Medulla oblongata (tissue), 1 donor: Measurements from ENCODE around the gene CXCL14.
"Not testable (repeated sequence)": the region's sequence is repeated elsewhere in the genome, so short reads cannot be mapped to it uniquely, and the experiment has no call there.

Experiments used
- DNase-seq: peaks from one replicate; pipeline ENCODE4 v3.0.0-alpha.2; 2015; ENCODE audit errors: extremely low spot score

Gene CXCL14

DNA sequence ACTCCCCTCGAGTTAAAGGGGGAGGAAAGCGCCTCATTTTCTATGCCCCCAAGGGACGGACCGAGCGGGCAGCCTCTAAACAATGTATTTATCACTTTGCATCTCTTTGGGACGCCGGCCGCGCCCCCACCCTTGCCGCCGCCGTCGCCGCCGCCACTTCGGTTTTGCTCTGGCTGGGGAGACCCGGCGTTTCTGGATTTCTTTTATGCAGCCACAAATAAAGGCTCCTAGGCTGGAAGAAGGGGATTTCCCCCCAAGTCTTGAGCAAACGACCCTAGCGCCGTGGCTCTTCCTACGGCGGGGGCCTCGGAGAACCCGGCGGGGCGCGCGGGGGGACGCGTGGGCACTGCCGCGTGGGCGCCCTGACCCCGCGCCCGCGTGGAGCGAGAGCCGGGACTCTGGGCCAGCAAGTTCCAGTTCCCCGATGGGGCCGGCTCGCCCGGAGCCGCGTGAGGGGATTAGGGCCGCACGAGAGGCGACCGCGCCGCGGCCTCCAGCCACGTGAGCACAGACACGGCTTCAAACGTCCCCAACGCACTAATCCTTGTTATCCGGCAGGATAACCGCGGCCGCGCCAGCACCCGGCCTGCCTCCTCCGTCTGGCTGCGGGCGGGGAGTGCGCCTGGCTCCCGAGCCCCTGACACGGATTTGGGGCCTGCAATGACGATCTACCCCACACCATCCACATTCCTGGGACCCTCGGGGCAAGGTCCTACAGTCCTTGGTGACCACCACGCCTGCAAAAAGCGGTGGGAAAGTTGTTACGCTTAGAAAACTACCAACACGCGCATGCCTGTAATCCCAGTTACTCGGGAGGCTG lies 35.1 kb downstream of the CXCL14 start:
- DNase-seq = no peak

DNA sequence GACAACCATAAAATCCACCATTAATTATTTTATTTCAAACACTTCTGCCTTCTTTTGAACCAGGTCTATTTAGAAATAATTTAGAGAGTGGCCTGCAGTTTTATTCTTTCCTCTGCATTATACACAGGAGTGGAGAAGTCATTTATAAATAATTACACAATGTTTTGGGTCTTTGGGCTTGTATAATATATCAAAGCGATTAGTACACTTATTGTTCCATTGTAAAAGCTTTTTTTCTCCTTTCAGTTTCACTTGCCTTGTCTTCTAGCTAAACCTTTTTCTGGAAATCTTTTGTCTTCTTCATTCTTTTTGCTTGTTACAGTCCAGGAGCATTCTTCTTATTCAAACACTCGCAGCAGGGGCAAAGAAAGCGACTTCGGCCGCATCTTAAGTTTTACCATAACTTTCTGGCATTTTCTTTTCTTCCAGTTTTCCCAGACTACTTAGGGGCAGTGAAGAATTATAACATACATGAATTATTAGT lies 35.7 kb downstream of the CXCL14 start:
- no peak for DNase-seq

DNA sequence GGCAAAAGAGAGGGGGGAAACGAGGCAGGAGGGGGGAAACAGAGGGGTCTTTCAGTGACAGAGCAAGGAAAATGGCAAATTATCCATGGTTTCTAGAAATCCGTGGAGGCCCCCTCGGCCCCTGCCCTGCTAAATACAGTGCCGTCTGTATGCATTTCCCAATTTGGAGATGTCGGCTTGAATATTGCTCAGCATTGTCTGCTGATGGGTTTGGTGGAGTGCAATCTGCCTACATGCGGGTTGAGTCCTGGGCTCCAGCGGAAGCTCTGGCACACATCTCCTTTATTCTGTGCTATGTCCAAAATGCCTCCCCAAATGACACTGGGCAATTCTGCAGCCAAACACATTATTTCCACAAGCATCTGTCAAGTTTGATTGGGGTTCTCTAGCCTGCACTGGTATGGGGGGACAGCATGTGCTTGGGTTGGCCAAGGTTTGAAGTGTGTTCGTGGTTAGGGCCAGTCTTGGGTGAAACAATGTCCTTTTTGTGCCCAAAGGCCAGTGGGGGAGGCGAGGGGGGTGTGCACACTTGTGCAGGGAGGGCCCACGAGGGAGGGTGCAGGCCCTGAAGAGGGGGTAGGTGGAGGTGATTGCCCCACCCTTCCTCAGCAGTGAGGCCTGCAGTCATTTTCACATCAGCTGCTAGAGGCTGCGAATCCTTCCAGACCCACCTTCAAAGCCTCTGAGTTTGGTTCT lies 36.8 kb downstream of the CXCL14 start:
- DNase-seq = no peak

DNA sequence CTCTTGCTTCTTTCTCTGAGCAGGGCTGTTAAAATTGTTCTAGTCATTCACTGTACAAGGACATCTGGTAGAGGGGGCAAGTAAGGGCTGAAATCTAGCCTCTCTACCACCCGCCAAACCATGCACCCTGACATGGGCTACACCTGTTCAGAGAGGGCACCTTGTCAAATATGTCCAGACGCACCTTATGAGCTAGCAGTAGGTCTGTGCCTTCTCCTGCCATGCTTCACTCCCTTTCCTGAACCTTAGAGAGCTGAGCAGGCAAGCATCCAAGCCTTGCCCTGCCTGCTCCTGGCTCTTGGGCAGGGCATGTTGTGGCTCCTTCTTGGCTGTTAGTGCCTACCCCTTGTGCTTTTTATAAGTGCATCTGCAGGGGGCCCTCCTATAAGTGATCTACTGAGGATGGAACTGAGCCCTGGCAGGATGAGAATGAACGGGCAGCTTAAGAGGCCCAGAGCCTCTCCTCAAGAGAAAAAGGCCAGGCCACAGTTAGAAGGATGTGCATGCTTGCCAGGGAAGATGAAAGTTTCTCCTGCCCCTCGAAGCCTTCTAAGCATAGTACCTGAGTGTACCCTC lies 39.3 kb downstream of the CXCL14 start:
- no peak for DNase-seq

DNA sequence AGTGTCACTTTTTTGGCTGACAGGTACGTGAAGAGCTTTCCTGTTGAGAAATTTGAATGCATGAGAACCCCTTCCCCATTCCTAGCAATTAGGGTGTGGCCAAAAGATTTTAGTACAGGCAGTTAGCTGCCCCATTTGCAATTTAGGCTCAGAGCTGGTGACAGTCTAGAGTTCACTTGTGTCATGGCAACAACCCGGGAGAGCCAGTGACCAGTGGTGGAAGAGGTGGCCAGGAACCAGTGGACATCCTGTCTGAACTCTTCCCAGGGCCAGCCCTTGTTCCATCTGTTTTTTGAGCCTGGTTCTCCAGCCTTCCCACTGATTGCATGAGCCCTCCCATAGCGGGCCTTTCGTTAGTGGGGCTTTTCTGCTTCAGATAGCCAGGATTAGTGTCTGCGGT lies 40.5 kb downstream of the CXCL14 start:
- no peak for DNase-seq

DNA sequence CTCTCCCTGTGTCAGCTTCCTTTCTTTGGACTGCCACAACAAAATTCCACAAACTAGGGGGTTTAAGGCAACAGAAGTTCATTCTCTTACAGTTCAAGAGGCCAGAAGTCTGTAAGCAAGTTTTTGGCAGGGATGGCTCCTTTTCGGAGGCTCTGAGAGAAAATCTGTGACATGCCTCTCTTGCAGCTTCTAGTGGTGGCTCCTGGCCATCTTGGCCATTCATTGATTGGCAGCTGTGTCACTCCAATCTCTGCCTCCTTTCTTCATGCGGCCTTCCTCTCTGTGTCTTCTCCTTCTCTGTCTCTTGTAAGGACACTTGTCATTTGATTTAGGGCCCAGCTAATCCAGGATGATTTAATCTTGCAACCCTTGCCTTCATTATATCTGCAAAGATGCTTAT lies 41.0 kb downstream of the CXCL14 start:
- no peak for DNase-seq

DNA sequence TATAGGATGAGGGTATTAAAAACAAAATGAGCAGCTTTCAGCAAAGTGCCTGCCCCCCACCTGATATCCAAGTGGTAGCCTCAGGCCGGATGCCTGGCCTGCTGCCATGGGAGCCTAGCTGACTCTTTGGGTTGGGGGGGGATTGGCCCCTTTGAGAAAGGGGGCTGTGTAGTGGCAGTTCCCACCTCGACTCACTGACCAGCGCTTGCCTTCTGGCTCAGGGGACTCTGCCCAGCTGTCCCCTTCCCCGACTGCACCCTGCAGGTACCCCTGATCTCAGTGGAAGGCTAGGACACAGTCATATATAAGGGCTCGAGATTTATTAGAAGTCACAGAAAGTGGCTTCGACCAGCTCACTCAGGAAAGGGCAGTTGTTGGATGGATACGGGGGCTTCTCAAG lies 41.5 kb downstream of the CXCL14 start:
- DNase-seq = no peak

DNA sequence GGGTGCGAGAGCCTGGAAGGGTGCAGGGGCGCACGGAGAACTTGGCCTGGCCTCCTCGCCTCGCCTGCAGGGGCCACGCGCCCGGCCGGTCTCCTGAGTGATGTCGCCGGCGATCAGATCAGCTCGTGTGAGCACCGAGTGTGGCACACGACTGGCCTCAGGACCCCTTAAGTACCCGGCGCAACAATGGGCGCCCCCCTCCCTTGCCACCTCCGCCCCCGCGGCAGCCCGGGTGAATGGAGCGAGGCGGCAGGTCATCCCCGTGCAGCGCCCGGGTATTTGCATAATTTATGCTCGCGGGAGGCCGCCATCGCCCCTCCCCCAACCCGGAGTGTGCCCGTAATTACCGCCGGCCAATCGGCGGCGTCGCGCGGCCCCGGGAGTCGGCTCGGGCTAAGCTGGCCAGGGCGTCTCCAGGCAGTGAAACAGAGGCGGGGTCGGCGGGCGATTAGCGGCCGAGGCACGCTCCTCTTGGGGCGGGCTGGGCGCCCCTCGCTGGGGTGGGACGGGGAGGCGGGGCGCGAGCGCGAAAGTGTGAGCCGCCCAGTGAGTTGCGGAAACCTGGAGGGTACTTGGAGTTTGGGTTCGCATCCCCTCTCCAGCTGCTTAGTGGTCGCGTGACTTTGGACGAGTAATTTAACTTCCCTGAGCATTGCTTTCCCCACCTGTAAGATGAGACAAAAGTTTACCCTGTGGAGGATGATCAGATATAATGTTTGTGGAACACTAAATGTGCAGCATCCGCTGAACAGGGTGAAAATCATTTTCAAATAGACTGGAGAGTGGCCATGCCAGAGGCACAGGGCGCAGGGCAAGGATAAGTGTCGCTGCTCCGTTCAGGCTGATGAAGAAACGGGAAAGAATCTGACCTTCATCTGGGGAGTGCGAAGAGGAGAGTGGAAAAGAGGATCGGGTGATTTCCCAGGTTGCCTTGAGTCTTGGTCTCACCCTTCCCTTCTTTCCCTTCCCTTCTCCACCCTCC lies 42.7 kb downstream of the CXCL14 start, which contains the start of gene NEUROG1:
NEUROG1 (minus strand) TSS at position 145 of the 982 bp plus-strand sequence. CDS start 274 bp downstream, outside the sequence.
- DNase-seq = no peak

DNA sequence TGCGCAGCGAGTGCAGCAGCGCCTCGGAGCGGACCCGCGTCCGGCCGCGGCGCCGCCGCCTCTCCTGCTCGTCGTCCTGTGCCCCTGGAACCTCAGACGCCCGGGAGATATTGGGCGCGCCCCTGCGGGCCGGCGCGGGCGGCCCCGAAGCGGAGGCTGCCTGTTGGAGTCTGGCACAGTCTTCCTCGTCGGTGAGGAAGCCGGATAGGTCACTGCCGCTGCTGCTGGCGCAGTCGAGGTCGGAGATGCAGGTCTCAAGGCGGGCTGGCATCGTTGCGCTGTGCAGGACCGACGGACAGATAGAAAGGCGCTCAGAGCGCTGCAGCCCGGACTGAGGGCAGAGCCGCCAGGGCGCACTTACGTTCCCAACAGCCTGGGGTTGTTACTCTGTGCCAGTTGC lies 43.4 kb downstream of the CXCL14 start:
- no peak for DNase-seq

DNA sequence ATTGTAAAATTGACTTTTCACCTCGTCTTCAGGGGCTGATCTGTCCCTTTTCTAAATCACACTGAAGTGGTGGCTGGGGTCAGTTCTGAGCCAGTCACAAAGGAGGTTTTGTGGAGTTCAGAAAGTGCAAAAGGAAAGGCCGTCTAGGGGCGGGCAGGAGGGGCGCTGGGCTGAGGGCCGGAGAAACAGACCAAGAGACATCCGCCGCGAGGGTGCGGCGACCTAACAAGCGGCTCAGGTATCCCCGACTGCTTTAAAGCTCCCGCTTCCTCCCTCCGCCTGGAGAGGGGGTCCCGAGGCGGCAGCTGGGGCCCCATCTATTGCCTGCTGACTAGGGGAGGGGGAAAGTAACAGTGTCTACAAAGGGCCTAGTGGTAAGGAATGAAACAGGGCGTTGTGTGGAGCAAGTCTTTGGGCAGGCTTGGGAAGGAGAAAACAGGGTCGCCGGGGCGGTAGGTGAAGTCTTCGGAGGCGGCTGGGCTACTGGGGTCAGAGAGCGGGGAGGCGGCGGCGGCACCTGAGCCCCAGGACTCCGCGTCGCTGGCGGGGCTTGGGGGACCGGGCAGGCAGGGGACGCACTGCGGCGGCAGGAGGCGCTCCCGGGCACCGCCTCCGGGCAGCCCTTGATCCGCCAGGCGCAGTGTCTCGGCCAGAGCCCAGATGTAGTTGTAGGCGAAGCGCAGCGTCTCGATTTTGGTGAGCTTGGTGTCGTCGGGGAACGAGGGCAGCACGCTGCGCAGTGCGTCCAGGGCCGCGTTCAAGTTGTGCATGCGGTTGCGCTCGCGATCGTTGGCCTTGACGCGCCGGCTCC lies 44.0 kb downstream of the CXCL14 start:
- DNase-seq = no peak

DNA sequence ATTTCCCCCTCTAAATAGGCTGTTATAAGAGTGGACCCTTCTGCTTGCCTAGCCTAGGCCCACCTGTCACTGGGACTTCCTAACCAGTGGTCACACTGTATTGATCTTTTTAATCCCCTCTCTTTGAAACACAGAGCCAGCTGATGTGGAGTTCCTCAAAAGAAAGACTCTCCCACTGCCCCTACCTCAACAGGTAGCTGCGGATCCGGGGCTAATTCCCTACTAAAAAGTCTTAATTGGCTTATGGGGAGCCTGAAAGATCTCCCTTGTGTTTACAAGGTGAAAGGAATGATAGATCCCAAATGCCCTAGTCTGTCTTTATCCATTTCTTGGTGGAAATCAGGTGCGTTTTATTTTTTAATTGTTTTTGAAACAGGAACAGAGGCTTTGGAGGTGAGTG lies 45.0 kb downstream of the CXCL14 start:
- DNase-seq = no peak

DNA sequence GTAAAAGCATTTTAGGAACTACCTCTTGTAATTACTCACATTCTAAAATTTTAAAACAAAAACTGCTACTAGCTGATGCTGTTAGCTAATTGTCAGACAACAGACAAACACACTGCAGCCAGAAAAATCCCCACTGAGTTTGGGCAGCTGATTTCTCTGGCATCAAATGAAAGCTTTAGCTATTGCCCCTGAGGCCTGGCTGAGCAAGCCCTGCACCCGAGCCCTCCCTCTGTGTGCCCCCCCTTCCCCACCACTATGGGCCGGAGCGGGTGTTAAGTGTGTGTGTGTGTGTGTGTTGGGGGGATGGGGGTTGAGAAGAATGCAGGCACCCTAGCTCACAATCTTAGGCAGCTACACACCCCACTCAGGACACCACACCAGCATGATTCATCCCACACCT lies 45.5 kb downstream of the CXCL14 start:
- no peak for DNase-seq

DNA sequence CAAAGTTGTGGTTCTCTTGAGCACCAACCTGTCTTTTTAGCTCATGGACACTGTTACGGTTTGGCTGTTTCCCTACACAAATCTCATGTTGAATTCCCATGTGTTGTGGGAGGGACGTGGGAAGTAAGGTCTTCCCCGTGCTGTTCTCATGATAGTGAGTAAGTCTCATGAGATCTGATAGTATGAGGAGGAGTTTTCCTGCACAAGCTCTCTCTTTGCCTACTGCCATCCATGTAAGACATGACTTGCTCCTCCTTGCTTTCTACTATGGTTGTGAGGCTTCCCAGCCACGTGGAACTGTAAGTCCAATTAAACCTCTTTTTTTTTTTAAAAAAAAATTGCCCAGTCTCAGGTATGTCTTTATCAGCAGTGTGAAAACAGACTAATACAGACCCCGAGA lies 49.2 kb downstream of the CXCL14 start:
- not testable (repeated sequence) for DNase-seq

DNA sequence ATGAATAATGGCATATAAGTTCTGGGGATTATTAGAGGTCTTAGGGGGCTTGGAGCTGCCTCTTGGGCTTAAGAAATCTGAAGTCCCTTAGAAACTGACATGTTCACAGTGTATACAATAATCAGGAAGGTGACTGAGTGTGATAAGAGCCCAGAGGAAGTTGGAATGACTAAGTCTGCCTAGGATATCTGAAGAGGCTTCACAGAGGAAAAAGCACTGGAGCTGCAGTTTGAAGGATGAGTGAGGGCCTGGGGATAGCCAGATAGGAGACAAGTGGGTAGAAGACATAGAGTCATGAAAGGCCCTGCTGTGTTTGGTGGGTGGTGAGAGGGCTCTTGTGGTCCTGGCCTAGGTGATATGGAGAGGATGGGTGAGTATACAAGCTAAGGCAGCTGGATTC lies 51.9 kb downstream of the CXCL14 start:
- DNase-seq = no peak

DNA sequence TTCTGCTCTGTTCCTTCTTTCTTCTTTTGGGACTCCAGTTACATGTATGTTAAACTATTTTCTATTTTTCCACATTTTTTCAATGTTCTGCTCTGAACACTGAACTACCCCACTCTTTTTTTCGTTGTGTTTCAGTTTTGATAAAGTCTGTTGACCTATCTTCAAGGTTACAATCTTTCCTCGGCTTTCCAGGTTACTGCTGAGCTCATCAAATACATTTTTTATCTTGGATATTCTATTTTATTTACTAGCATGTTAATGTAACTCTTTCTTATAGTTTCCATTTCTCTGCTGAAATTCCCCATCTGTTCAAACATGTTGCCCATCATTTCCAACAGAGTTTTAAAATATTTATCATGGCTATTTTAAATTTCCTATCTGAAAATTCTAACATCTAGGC lies 56.8 kb downstream of the CXCL14 start:
- DNase-seq = no peak
